ENCODE data around the gene AMOTL1.
"Not testable (repeated sequence)": the region's sequence is repeated elsewhere in the genome, so short reads cannot be mapped to it uniquely, and the experiment has no call there.

AMOTL1 gene

DNA sequence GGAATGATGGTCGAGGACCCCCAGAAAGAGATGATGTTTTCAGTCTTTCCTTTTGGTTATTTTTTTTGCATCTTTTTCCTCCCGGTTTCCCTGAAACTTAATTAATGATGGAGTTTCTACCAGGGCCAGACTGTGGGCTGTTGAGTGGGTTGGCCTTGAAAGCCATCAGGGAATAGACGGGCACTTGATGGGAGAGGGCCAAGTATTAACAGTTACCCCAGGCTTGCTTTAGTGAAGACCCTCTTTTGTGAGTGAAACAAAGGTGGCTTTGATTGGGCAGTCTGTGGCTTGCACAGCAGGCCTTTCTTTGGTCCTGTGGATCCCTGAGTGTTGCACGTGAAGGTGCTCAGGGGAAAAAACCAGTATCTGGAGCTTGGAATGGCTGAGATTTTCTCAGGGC lies 56.9 kb downstream of the AMOTL1 start:
- DNase-seq = no peak

DNA sequence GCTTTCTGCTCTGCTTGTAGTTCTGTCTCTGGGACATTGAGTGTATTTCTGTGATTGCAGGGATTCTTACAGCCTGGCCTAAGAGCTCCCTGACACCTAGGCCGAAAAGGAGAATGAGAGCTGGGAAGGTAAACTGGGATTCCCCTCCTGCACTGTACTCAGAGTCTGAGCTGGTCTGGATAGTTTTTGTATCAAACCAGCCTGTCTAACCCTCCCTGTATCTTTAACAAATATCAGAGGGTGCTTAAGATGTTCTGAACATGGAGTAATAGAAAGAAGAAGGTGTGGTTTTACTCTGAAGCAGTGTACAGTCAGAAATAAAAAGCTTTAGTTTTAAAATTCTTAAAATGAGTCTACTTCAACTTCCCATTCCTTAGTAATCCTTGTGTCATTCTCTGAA lies 57.3 kb downstream of the AMOTL1 start:
- no peak for DNase-seq

DNA sequence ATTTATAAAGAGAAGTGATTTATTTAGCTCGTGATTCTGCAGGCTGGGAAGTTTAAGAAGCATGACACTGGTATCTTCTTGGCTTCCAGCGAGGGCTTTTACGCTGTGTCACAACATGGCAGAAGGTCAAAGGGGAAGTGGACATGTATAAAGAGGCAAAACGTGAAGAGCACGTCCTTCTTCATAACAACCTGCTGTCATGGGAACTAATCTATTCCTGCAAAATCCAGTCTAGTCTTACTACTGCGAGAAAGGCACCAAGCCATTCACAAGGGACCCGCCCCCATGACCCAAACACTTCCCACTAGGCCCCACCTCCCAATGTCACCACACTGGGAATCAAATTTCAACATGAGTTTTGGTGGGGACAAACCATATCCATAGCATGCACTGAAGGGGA lies 58.3 kb downstream of the AMOTL1 start:
- no peak for DNase-seq

DNA sequence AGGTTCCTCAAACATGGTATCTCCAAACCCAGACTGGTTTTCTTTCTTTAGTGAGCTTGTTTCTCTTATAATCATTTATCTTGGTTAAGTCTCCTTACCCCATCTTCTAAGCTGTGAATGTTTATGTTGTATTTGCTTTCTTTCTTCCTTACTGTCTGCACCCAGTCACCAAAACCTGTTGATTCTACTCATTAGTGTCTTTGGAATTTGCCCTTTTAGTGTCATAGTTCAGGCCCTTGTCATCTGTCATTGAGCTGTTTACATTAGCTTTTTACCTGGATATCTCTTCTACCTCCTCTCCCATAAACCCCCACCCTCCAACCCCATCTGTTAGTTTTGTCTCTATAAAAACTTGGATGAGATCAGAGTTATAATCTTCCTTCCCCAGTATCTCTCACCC lies 59.9 kb downstream of the AMOTL1 start:
- no peak for DNase-seq

DNA sequence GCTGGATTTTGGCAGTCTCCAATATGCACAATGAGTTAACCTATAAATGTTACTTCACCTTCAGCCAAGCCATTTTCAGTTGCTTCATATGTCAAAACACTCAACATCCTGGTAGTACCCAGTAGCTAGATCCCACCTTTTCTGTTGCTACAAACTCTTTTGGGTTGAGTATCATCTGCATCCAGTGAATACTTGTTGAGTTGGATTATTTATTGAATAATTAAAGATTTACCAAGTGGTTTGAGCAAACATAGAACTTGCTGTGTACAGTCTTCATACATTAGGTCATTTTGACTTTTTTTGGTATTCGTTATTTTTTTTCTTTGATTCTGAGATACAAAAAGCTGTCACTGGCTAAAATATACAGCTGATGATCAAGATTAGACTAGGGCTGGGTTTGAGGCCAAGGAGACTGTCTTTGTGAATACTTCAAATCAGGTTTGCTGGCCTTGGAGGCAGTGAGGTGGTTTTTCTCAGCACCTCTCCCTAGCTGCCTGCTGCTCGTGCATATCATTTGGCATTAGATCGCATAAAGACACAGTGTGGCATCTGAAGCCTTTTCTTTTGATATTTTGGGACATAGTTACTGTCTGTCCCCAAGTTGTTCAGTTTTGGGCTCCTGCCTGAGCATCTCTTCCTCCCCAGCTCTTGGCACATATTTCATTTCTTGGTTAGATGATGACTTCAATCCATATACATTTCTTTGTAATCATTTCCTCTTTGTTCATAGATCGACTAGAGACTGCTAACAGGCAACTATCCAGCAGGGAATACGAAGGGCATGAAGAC lies 62.8 kb downstream of the AMOTL1 start:
- no peak for DNase-seq

DNA sequence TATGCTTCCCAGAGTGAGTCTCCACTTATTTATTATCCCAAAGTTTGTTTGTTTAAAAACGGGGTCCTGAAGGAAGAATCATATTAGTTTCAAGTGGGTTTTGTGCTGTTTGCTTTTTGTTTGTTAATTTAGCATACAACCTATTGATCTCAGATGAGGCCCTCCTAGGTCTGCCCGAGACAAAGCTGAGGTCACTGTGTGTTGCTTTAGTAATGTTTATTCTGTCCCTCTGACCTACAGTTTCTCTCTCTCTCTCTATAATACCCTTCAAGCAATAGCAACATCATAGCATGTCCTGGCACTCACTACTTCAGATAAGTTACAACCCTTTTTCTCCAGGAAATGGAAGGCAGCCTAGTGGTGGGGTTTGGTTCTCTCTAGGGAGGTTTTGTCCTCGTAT lies 63.4 kb downstream of the AMOTL1 start:
- no peak for DNase-seq

DNA sequence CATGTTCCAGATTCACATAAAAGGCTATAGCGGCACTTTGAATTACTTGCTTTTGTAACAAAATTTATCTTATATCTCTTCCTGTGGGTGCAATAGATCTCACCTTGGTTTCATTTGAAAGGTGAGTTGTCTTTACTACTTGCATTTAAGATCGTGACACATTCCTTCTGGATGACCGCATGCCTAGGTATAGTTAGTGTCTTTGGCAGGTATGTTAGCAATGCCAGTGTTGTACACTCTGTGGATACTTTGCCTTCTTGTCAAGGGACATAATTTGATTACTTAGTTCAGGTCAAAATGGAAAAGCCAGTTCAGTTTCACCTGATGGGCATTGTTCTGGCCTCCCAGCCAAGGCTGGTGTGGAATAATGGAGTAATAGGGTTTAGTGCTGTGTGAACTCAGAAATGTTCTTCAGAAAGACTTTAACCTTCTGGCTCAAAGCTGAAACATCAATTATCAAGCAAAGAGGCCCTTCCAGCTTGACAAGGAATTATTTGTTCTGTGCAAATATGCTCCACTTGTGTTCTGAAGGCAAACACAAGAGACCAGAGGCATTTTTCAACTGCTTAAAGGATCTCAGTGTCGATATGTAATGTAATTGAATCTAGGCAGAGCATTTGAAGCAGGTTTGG lies 64.6 kb downstream of the AMOTL1 start:
- no peak for DNase-seq

DNA sequence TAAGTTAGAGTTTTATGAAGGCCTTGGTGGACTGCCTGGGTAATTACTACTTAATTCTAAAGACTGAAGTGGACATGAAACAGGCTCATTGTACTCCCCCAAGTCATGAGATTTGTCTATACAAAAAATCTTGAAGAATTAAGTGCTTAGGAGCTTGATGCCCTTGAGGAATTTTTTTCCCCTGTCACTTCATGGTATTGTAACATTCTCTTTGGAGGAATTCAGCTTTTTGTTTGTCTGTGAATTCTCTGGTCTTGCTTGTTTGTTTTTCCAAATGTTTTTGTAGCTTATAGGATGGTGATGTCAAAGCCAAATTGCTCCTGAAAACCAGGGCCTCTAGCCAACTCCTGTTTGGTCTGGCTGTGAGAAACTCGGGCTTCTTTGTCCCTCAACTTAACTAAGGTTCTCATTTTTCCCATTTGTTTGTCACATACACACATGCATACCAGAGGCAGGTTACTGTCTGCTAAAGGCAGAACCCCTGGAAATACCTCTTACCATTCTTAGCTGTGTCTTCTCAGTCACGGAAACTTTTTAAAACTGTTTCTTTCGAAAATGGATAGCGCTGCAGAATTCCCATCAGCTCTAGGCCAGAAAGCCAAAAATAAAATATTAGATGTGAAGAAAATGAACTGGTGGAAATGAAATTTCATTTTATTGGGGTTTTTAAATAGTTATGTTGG lies 66.9 kb downstream of the AMOTL1 start:
- no peak for DNase-seq

DNA sequence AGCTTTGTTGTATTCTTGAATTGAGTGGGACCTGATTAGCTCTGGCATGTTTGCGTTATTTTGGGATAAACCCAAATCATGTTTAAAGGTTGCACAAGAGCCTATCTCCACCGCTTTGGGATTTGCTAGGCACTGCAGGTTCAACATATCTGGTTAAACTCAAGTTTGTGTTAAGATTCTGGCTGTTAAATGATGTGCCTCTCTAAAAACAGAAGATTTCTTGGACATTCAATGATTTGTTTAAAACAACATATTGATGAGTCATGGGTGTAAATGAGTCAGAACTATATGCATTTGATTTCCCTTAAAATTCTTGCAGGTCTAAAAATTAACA lies 67.4 kb downstream of the AMOTL1 start:
- DNase-seq = no peak

DNA sequence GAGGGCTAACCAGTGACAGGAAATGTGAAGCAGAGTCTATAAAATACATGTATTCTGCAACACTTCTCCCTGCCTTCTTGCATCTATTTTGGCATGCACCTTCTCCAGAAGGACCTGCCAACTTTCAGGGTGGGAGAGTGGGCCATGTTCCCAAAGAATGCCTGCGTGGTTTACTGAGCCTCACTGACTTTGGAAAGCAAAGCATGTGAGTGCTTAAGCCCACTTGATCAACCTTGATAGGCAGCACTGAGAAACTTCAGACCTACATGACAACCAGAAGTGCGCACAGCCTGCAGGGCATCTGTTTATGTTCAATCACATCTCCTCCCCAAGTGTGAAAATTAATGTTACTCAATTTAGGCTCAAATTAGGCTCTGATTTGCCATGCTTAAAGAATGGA lies 69.2 kb downstream of the AMOTL1 start:
- no peak for DNase-seq

DNA sequence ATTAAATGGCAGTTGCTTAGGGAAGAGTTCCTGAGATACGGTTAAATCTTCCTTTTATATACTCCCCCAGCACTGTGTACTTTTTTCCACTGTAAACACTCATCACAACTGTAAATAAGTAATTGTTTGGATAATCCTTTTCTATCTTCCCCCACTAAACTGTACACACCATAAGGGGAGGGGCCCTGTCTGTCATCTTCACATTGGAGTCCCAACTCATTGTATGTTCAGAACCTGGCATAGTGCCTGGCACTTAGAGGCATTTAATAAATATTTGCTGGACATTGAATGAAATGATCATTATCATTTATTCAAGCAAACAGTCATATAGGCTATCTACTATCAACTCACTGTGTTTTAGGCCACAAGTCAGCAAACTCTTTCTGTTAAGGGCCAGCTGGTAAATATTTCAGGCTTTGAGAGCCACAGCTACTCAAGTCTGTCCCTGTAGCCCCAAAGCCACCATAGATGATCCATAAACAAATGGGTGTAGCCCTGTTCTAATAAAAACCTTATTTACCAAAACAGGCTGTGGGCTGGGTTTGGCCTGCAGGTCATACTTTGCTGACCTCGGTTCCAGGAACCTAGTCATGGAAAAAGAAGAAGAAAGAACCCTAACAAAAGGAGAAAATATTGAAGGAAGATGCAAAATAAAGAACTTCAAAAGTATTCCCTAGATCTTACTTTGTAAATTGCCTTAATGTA lies 70.0 kb downstream of the AMOTL1 start:
- no peak for DNase-seq

DNA sequence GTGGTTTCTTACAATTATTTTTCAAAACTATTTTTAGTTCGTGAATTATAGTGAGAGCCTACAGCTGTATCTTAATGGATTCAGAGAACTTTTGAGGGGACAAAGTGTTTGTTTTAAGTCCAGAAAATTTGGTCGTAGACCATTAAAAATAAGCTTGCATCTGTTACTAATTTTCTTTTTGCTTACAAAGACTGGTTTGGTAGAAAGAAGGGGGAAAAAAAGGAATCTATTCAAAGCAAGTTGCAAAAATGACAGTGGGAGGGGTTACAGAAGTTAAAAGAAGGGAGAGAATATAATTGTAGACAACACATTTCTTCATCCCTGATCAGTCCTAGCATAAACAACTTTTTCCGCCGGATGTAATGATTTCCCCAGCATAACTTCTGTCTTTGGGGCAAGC lies 72.1 kb downstream of the AMOTL1 start:
- no peak for DNase-seq

DNA sequence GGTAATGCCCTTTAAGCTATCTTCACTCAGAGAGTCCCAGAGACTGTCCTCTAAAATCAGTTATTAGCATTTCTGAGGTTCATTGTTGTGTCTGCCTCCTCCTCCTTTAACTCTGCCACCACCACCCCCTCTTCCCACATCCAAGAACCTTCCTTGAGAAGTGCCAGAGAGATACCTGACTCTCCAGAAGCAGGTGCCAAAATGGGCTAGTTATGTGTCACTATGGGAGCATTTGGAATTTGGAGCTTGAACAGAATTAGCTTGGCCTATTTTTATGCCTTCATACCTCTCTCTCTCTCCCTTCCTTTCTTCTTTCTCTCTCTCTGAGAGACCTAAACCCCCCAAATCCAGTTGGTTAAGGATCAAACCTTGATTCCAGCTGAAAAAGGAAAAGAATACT lies 75.9 kb downstream of the AMOTL1 start:
- DNase-seq = no peak

DNA sequence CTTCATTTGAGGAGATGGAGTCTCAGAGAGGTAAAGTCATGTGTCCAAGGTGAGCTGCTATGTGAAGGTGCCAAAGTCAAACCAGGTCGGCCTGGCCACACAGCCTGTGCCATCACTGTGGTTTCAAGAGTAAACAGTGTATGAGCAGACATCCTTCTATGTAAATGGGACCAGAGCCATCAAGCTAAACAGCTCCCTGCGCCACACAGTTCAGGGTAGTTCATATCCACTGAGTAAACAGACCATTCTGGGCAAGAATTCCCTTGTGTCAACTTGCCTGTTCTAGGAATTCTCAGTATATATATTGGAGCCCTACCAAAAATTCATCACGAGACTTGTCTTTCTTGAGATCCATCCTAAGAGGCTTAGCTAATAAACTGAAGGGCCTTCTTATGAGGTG lies 77.5 kb downstream of the AMOTL1 start:
- DNase-seq = no peak

DNA sequence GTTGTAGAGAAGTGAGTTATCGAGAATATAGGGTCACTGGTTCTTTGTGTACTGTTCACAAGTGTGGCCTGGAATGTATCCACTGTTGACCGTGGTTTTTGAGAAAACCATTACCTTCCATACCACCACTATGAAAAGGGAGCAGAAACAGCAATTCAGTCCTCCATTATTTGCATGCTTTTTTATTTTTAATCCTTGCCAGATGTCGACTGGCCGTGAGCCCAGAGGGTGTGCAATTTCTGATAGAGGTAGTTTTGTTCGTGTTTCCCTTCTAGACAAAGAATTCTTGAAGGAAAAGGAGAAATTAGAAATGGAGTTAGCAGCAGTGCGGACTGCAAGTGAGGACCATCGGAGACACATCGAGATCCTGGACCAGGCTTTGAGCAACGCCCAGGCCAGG lies 81.7 kb downstream of the AMOTL1 start:
- no peak for DNase-seq

DNA sequence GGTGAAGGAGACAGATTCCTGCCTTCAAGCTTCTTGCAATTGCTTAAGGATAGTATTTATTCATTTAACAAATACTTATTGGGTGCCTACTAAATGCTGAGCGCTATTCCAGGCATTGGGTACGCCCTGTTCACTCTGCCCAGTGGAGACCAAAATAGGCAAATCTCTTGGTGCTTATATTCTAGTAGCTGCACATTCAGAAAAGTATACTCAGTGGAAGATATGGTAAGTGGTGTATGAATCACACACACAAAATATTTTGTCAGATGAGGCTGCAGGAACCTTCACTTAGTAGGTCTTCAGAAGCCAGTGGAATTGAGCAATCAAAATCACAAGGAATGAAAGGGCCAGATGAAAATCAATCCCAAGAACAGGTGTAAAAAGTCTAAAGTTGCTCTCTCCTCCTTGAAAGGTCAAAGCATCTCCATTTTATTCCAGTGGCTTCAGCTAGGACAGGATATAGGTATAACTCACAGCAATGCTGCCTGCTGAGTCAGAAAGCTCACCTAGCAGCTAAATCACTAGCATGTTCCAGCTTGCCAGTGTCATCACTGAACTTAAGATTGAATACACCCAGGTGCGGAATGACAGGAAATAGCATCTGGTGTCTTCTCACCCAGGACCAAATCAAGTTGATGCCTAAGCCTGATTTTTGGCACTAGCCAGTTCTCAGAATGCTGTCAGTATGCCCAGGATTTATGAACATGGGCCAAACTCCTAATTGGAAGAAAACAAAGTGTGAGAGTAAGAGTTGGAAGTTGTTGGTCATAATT lies 83.9 kb downstream of the AMOTL1 start:
- DNase-seq = no peak

DNA sequence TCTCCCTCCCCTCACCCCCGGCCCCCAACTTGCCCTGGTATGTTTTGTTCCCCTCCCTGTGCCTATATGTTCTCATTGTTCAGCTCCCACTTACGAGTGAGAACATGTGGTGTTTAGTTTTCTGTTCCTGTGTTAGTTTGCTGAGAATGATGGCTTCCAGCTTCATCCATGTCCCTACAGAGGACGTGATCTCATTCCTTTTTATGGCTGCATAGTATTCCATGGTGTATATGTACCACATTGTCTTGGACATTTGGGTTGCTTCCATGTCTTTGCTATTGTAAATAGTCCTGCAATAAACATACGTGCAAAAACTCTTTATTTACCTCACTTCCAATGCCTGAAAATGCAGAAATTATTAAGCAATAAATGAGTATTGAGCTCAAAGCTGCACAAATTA lies 85.1 kb downstream of the AMOTL1 start:
- DNase-seq = not testable (repeated sequence)

DNA sequence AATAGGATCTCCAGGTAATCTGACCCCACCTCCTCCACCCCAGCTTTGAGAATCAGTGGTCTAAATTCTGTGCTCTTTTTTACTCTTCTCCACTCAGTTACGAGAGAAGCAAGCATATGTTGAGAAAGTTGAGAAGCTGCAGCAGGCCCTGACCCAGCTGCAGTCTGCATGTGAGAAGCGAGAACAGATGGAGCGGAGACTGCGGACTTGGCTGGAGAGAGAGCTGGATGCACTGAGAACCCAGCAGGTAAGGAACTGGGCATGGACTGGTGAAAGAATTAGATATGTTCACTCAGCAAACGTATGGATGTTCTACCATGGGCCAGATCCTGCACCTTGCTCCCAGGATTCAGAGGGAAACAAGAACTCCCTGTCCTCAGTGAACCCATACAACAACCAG lies 85.7 kb downstream of the AMOTL1 start:
- DNase-seq = no peak

DNA sequence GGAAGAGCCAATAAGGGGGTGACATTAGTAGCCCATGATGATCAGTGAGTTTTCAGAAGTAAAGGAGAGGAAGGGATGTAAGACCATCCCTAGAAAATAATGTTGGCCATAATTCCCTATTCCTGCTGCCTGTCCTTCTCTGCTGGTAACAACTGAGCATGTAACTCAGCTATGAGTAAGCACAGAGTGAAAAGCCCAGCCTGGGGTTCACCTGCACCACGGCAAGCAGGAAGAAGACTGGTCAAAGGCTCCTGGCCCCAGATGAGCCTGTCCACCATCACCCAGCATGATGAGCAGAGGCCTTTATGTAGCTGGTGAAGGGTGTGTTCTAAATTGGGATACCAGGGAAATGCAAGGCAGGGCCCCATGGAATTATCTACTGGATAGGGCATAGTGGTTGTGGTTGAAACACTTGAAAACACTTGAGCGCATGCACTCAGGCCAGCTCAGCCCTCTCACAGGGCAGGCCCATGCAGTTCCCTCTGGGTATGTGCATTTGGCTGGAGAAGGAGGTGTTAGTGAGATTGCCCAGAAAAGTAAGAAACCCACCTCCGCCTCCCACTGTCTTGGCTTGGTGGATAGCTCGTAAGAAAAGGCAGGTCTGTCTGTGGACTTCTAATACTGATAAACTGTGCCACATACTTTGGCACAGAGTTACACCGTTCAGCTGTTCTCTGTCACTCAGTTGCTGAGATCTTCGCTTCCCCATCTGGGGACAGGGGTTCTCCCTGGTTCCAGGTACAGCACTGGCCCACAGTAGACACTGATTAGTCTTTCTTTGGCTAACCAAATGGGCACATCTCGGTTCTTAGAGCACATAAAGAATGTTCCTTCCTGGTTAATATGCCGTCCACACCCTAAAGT lies 86.8 kb downstream of the AMOTL1 start:
- no peak for DNase-seq

DNA sequence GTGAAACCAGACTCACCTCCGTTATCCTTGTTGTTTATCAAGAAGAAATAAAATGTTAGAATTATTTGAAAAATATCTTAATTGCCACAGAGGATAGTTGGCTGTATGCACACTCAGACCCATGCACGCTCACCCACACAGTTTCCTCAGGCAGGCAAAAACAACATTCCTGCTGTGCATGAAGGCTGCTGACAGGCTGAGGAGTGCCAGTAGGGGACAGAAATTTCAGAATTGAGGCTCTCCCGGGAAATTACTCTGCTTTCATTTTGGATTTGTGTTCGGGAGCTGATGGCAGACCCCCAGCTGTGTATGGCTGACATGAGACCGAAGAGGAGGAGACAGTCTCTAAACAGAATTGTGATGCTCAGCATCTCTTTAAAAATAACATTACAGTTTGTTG lies 87.5 kb downstream of the AMOTL1 start:
- DNase-seq = no peak

DNA sequence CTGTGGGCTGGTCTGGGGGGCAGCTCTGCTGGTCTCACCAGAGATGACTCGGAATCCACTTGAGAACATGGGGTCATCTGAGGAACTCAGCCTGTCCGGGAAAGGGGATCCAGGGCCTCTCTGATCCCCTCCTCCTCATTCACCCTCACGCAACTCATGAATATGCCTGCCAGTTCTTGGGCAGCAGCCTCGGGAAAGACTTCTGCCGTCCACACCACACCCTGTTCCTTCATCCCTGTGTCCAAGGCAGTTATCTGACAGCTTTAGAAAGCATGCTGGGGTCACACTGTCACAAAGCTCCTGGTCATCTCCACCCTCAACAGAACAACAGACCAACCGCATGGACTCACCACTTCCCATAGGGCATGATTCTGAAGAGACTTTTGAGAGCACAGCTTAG lies 88.3 kb downstream of the AMOTL1 start:
- no peak for DNase-seq

DNA sequence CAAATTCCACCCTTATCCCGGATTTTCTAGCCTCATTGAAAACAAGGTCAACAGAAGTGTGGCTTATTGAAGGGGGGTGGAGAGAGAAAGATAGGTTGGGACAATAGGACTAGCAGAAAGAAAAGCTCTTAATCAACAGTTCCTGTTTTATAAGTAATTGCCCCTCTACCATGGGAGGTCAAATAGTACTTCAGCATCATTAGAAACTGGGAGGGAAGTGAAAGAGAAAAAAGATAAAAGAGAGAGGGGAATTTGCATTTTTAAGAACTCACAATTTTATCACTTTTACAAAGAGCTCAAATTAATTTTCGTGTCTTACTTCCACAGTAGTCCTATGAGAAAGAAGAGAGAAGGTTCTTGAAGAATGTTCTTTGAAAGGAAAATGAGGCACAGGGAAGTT lies 89.2 kb downstream of the AMOTL1 start:
- no peak for DNase-seq

Data from hippocampal formation (tissue), 2 donors.